ENCODE data around the gene PLA2G6.
A peak's percentile ranks its signal among the peaks of the same experiment; 100 is the strongest.

The PLA2G6 gene

DNA sequence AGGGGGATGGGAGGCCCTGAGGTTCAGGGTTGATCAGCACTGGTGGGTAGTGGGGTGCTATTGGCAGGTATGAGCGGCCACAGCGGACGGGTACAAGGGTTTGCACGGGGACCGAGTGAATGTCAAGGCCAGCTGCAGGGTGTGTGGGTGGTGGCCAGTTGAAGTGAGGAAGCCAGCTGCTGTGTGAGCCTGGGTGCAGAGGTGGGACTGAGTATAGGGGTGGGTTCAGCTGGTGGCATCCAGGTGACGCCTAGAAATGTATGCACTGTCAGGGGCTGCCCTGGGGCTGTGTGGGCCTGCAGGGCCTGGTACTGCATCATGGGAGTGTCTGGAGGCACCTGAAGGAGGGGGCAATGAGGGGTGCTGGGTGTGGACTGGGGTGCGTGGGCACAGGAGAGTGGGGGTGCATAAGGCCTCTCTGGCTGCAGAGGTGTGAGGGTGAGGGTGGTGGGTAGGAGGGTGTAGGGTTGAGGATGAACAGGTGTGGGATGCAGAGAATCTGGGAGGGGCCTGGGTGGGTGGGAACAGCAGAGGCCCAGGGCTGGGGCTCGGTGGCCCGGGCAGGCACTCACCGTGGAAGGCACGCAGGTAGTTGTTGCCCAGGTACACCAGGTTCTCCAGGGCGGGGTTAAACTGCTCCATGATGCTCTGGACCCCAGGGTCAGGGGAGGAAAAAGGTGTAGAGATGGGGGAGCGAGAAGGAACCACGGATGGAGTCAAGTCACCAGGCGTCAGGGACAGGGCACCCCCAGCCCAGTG, 72.9 kb downstream of the PLA2G6 start:
- DNase-seq (ENCODE audit: low spot score) = no peak

DNA sequence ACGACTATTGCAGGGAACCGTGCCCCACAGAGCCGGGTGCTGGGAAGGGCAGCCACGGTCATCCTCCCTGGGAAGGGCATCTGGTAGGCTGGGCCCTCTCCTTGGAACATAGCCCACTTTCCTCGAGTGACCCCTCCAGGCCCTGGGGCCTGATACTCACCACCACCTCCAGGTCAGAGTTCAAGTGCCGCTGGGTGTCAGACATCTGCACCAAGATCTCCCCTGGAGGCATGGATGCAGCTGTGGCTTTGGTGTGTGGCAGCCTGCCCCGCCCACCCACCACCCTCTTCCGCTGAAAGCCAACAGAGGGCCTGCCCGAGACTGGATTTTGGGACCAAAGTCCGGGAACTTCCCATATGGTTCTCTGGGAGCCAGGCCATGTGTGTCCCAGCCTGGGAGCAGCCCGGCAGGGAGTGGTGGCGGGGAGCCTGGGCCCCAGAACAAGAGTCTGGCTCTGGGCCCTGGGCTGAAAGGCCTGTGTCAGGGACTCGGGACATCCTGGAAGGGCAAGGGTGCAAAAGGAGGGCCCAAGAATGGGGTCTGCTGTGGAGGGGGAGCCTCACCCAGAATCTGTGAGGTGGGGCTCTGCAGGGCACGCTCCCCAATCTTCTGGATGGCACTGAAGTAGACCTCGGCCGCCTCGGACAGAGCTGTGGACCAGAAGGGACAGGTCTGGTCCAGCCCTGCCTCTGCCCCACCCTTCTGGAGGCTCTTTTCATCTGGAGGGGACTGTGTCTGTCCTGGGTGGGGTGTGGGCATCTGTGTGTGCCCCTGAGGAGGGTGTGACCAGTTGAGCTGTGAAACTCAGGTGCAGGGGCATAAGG, 73.7 kb downstream of the PLA2G6 start:
- no peak for DNase-seq (ENCODE audit: low spot score)

GRCh38 chr22:38106814-38107578, 74.6 kb downstream of the PLA2G6 start:
- peak; percentile 41 for DNase-seq (ENCODE audit: low spot score)

- no peak for DNase-seq (ENCODE audit: low spot score)
These were observed 77.5 kb downstream of the PLA2G6 start for GRCh38 chr22:38104084-38104483.

- no peak for DNase-seq (ENCODE audit: low spot score)
These were observed 78.0 kb downstream of the PLA2G6 start for GRCh38 chr22:38103641-38104040.

GRCh38 chr22:38098410-38099249, 83.0 kb downstream of the PLA2G6 start:
- DNase-seq (ENCODE audit: low spot score) = no peak

- DNase-seq (ENCODE audit: low spot score) = peak; percentile 88
These were observed 83.8 kb downstream of the PLA2G6 start for GRCh38 chr22:38097557-38098409.

DNA sequence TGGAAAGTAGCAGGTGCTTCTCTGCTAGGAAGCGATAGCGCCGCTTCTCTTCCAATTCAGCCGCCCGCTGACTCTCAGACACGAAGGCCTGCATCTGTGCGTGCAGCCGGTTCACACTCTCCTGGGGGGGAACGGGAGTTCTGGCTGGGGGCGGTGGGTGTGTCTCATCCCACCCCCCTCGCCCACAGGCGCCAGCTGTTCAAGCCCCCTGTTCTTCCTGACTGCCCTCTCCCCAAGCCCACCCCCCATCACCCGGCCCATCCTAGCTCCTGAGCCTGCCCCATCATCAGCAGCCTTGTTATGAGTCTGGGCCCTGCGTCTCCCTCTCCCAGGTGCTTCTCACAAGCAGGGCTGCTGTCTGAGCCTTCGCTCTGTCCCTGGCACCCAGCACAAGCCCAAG, 84.6 kb downstream of the PLA2G6 start:
- DNase-seq (ENCODE audit: low spot score) = no peak

DNA sequence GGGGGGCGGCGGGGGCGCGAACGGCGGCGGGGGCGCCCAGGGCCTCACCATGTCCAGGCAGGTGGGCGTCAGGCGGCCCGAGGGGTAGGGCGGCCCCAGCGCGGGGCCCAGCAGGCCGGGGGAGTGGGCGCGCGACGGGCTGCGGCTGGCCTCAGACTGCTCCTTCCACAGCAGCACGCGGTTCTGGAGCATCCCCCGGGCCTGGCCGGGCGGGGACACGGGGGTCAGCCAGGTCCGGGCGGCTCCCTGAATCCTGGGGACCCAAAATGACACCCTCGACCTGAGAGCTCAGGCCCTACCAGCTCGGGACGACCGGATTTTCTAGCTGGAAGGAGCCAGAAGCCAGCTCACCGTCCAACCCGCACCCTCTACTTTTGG, 92.2 kb downstream of the PLA2G6 start:
- no peak for DNase-seq (ENCODE audit: low spot score)

DNA sequence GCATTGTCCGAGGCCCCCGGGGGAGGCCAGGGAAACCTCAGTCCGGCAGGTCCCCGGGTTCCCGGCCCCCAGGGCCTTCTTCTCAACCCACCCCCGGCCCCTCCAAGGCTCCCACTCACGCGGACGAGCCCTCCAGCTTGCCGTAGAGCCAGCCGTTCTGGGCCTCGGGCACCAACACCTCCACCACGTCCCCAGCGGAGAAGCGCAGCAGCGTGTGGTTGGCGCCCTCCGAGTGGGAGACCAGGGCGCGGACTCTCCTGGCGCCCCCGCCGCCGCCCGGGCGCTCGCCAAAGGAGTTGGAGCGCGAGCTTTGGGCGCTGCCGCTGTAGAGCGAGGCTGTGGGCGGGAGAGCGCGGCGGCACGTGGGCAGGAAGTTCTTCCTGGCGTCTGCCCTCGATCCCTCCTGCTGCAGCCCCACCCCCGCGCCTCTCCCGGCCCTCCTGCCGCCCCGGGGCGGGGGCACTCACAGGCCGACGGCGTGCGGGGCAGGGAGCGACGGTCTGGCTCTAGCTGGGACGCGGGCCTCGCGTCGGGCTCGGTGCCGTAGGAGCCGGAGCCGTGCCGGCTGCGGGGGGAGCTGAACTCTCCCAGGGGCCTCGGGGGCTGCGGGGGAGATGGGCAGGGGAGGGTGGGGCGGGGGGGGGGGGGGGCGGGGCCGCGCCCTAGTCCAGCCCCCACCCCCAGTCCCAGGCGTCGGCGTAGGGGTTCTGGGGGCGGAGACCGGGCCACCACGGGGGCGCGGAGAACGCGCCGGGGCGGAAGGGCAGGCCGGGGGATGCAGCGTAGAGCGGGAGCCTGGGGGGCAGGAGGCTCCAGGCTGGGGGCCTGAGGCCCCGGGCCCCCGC, 92.8 kb downstream of the PLA2G6 start:
- no peak for DNase-seq (ENCODE audit: low spot score)

DNA sequence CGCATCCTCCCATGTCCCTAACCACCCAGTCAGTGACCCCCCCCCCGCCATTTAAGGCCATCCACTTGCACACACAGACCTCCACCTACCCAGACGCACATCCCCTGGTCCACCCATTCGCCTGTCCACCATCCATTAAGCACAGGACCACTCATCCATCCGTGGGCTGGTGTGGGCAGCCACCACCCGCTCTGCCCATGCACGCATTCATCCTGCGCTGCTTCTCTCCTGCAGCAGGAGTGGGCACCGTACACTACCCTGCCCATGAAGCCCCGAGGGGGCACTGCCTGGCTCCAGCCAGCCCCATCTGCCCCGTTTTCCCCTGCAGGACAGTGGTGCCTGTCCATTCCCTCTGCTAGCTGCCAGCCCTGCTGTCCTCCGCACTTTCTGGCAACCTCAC, 93.8 kb downstream of the PLA2G6 start:
- DNase-seq (ENCODE audit: low spot score) = no peak

- no peak for DNase-seq (ENCODE audit: low spot score)
These were observed 94.7 kb downstream of the PLA2G6 start for GRCh38 chr22:38086942-38087341.

- DNase-seq (ENCODE audit: low spot score) = peak; percentile 53
These were observed 95.4 kb downstream of the PLA2G6 start for GRCh38 chr22:38086001-38086845.

DNA sequence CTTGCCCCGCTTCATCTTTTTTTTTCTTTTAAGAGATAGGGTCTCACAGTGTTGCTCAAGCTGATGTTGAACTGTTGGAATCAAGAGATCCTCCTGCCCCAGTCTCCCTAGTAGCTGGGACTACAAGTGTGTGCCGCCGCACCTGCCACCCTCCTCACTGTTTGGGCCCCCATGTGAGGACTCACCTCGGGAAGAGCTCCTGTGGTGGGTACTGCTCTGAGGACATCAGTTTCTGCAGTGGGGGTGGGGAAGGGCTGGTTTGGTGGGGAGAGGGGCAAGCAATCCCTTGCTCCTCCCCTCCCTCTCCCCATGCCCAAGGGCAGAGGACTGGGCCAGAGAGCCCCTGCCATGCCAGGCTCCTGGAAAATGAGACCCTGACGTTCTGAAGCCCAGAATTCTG, 96.1 kb downstream of the PLA2G6 start:
- DNase-seq (ENCODE audit: low spot score) = no peak

DNA sequence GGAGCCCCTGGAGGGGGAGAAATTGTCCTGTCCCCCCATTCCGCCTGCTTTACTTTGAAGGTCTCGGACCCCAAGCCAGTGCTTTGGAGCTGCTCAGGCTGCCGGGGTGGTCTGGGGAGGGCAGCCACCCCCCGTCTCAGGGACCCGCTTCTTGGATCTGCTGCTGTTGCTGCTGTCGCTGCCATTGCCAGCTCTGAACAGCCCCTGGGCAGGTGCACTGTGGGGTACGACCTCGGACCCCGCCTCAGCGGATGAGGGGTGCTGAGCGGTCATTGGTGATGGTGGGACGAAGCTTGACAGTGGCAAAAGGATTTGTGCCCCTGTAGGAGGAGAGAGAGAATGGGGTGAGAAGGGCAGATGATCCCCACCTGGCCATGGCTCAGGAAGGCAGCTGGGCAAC, 96.6 kb downstream of the PLA2G6 start:
- no peak for DNase-seq (ENCODE audit: low spot score)

DNA sequence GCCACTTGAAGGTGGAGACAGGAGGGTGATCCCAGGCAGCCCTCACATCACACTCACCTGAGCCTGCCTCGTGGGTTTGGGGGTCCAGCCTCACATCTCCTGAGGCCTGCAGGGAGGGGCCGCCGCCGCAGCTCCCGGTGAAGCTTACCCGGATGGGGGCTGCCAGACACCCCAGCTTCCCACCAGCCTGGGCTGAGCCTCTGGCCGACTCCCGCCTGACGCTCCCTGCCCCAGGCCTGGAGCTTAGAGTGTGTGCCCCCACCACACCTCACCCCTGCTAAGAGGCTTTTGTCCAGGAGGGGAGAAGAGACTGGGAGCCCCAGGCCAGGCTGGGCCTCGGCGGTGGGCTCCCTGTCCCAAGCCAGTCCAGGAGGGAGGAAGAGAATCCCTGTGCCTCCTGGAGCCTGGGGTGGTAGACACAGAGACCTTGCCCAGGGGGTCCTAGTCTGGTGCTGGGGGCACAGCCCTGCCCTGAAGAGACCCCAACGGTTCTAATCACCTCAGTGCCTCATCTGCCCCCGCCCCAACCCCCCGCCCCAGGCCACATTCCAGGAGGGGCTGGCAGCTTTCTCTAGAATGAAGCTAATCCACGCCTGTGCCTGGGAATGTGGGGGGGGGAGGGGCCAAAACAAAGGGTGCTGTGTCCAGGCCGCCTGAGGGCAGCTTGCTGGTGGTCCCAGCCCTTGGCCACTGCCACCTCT, 97.5 kb downstream of the PLA2G6 start, which contains the start of gene SLC16A8:
TSS of gene SLC16A8 (minus strand) at position 254 of the 701 bp plus-strand sequence. CDS start 1,311 bp downstream, outside the sequence.
- peak; percentile 84 for DNase-seq (ENCODE audit: low spot score)

DNA sequence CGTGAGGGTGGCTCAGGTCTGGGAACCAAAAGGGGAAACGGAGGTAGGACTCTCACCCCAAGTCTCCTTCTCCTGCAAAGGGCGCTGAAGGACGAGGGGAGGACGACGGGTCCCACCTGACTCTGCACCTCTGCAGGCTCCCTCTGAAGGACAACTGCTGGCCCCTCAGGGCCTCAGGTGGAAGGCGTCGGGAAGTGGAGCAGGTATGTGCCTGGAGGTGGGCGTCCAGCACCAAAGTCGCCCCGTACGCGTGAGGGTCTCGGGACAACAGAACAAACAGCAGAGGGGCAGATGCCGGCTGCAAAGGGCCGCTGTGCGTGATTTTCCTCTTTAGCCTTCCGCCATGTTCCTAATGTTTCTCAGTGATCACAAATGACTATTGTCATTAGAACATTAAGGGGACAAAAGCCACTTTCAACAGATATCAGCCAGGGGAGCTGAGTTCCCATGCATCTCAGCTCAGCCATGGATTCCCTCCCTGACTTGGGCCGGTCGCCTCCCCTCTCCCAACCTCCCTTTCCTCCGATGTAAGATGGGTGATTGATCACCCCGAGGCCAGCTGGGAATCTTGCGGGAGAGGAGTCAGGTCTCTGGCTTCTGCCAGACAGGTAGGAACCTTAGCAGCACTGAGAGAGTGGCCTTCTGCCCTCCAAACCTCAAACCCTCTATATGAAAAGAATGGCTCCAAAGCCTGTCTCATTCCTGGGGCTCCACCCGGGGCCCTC, 98.5 kb downstream of the PLA2G6 start:
- DNase-seq (ENCODE audit: low spot score) = no peak
